Measurements from ENCODE around the gene CSNK1G3. TPM values are rescaled to one million over a fixed set of nuclear protein-coding genes. Genes with fewer than 3 reads are reported as not detected.

CSNK1G3 gene
- total RNA-seq, 1 experiment from 2014 or later: 40.8 TPM

- no TSS peak for BruUV-seq (replicated peaks)
- no peak for ATAC-seq
- DNase-seq (ENCODE audit: low read depth, low spot score): no peak
- no peaks in the 10 kb centered on the region for H3K36me3 ChIP-seq (ENCODE audit: control insufficient read depth, insufficient read depth, low read length)
- ChIA-PET POLR2A (no interaction called here), CTCF (no interaction called here)
- H3K9me3 ChIP-seq (ENCODE audit: control insufficient read depth, insufficient read depth, low read depth, low read length): no peaks in the 10 kb centered on the region
- intact Hi-C loops (cut with micrococcal nuclease; ENCODE audit: unreplicated experiment): no loop called here
- H3K27ac ChIP-seq (ENCODE audit: low read length): no peak overlapping the region
- H3K4me1 ChIP-seq (ENCODE audit: control insufficient read depth, insufficient read depth, low read length): no peaks in the 10 kb centered on the region
- H3K4me3 ChIP-seq (ENCODE audit: low read depth in 2 of 2, low read length in 2 of 2): no peak overlapping the region
- in situ Hi-C loops (cut with HindIII; ENCODE audit: low pct_unique_long_range_greater_than_20kb, low sequenced_read_pairs): no loop called here
- H3K27me3 ChIP-seq (ENCODE audit: control insufficient read depth, insufficient read depth, low read length): no peaks in the 10 kb centered on the region
- TF ChIP-seq CTCF (IDR thresholded peaks at IDR 0.05) (no peak), SIN3A (IDR thresholded peaks at IDR 0.05; ENCODE audit: borderline replicate concordance, insufficient read depth, low read depth, low read length) (no peak), POLR2AphosphoS5 (IDR thresholded peaks at IDR 0.05; ENCODE audit: low read depth, low read length) (no peak), TCF7L2 (IDR thresholded peaks at IDR 0.05; ENCODE audit: low read depth, low read length) (no peak), REST (IDR thresholded peaks at IDR 0.05; ENCODE audit: insufficient read depth in 1 of 2, low read depth in 2 of 2, low read length in 1 of 2) (no peak)
Observed at GRCh38 chr5:123496892-123497291, 15.1 kb upstream of the CSNK1G3 start.

GRCh38 chr5:123500471-123500870, 11.5 kb upstream of the CSNK1G3 start:
- POLR2A ChIA-PET: no interaction called here

More at GRCh38 chr5:123500471-123500870, 11.5 kb upstream of the CSNK1G3 start:
- no peak overlapping the region for H3K27ac ChIP-seq (ENCODE audit: low read length)
- BruUV-seq (replicated peaks): no TSS peak
- DNase-seq (ENCODE audit: low read depth, low spot score) (no peak), ATAC-seq (no peak)
- in situ Hi-C loops (cut with HindIII; ENCODE audit: low pct_unique_long_range_greater_than_20kb, low sequenced_read_pairs): no loop called here
- peaks cover 5% of the 10 kb centered on the region for H3K27me3 ChIP-seq (ENCODE audit: control insufficient read depth, insufficient read depth, low read length)
- no peaks in the 10 kb centered on the region for H3K9me3 ChIP-seq (ENCODE audit: control insufficient read depth, insufficient read depth, low read depth, low read length)
- no peak for TF ChIP-seq POLR2AphosphoS5 (IDR thresholded peaks at IDR 0.05; ENCODE audit: low read depth, low read length)
- TF ChIP-seq SIN3A (IDR thresholded peaks at IDR 0.05; ENCODE audit: borderline replicate concordance, insufficient read depth, low read depth, low read length): no peak
- no peak for TF ChIP-seq TCF7L2 (IDR thresholded peaks at IDR 0.05; ENCODE audit: low read depth, low read length)
- TF ChIP-seq CTCF (IDR thresholded peaks at IDR 0.05): no peak
- TF ChIP-seq REST (IDR thresholded peaks at IDR 0.05; ENCODE audit: insufficient read depth in 1 of 2, low read depth in 2 of 2, low read length in 1 of 2): no peak
- CTCF ChIA-PET: no interaction called here
- H3K4me3 ChIP-seq (ENCODE audit: low read depth in 2 of 2, low read length in 2 of 2): no peak overlapping the region
- H3K36me3 ChIP-seq (ENCODE audit: control insufficient read depth, insufficient read depth, low read length): no peaks in the 10 kb centered on the region
- intact Hi-C loops (cut with micrococcal nuclease; ENCODE audit: unreplicated experiment): no loop called here
- H3K4me1 ChIP-seq (ENCODE audit: control insufficient read depth, insufficient read depth, low read length): no peaks in the 10 kb centered on the region

Data from Panc1 (cell line).